GM12864 (cell line): ENCODE results near the gene KIF18B.

Experiments
- DNase-seq: peaks from one replicate; pipeline ENCODE4 v3.0.0-alpha.2; 2011; ENCODE audit warnings: low read depth
- H3K4me3 ChIP-seq: 2 replicates; pipeline ENCODE4 v1.5.1; 2011; ENCODE audit warnings: mild to moderate bottlenecking, low read depth, low read length, control low read depth
- CTCF ChIP-seq: IDR thresholded peaks from 2 replicates; pipeline ENCODE4 v1.5.1; 2011; ENCODE audit warnings: low read depth, mild to moderate bottlenecking, moderate library complexity, low read length, control low read depth, inconsistent platforms; ENCODE audit errors: missing control alignments

Gene KIF18B

GRCh38 chr17:44935116-44935515 is 12.5 kb downstream of the KIF18B start:
- TF ChIP-seq CTCF, result no peak
- DNase-seq, result no peak
- no peak overlapping the region for H3K4me3 ChIP-seq

GRCh38 chr17:44934745-44935105 is 12.8 kb downstream of the KIF18B start:
- no peak for TF ChIP-seq CTCF
- no peak for DNase-seq
- no peak overlapping the region for H3K4me3 ChIP-seq

DNA sequence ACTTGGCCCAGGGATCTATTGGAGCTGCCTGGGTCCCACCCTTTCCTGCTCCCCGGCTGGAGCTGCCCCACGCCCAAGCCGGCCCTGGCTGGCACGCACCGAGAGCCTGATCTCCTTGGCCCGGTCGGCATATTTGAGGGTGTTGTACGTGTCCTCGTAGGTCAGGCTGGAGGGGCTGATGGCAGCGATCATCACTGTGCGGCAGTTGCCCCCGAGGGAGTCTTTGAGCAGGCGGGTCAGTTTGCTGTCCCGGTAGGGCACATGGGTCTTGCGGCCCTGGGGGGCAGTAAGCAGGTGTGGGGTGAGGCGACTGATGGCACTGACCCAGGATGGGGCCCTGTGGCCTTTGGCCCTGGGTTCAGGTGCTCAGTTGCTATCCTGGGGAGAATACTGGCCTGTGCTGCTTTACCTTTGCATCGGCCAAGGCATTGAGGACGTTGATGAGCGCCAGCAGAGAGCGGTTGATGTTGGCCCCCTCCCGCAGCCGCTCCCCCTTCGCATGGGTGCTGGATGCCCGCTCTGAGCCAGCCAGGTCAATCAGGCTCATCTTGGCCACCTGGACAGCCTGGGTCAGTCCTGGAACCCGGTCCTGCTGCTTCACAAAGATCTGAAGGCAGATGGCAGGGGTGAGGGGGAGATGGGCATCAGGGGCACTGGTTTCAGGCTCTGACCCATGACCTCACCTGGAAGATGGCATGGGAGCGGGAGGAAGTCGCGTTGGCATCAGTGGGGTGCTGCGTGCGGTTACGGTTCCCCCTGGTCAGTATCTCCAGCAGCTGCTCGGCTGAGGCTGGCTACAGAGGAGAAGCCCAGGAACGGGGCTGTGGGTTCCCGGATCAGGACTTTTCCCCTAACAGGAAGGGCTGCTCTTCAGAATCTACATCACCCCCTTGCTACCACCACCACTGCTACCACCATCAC is 13.5 kb downstream of the KIF18B start:
- DNase-seq, result no peak
- no peak for TF ChIP-seq CTCF

DNA sequence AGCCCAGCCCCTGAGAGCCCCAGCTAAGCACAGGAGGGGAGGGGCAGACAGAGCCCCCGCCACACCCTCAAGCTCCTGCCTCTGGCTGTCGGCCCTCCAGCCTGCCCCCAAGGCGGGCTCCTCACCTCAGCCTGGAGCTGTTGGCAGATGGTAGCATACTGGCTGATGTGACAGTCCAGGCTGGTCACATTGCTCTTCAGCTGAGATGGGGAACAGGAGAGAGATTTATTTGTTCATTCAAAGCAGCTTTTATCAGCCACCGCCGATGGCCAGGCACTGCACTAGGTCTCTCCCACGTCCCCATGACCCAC is 14.8 kb downstream of the KIF18B start:
- TF ChIP-seq CTCF, result no peak
- DNase-seq, result no peak
- no peak overlapping the region for H3K4me3 ChIP-seq

More for the DNA sequence above, 13.5 kb downstream of the KIF18B start:
- no peak overlapping the region for H3K4me3 ChIP-seq

DNA sequence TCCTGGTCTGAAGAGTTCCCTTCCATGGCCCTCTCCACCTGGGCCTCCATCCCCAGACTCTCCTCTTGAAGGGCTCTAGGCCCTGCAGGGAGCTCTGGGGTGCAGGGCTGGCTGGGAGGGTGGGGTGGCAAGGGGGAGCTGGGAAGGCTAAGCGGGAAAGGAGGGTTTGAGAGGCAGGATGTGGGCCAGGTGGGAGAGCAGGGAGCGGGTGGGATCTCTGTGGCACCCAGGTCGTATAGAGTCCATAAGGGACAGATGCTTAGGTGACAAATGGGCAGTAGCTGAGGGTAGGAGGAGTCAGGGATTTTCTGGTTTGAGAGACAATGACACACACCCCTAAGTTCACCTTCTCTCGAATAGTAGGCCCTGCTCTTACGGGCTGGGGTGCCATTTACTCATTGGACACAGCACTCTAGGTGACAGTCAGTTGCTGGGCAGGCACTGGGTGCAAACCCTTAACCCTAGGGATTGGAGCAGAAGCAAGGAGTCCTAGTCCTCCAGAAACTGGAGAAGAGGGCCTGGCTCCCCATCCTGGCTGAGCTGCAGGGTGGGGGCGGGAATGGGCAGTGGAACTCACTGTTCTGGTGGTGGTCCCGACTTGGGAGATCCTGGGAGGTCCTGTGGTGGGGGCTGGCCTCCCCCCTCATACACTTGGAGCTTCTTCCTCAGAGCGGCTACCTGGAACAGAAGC is 15.3 kb downstream of the KIF18B start:
- H3K4me3 ChIP-seq, result no peak overlapping the region
- DNase-seq, result no peak

DNA sequence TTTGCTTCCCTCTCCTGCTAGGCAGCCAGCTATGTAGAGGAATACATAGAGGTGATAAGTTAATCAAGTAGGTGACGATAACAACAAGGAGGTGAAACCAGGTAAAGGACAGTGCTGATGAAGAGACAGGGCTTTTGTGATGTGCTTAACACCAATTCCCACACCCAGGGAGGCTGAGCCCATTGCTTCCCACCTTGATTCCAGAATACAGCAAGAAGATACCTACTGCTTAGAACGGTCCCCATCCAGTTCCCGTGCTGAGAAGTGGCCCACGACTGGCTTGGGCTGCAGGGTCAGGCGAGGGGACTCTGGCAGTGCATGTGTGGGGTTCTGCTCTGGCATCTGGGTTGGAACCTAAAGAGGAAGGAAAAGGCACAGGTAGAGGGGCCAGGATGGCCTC is 16.2 kb downstream of the KIF18B start:
- no peak overlapping the region for H3K4me3 ChIP-seq
- DNase-seq, result no peak
- no peak for TF ChIP-seq CTCF

More for the DNA sequence above, 15.3 kb downstream of the KIF18B start:
- TF ChIP-seq CTCF, result no peak
